ENCODE measurements around the gene ACAD10.
"Not testable (repeated sequence)": the region's sequence is repeated elsewhere in the genome, so short reads cannot be mapped to it uniquely, and the experiment has no call there.

ACAD10 gene

GRCh38 chr12:111685811-111686573 lies at the start of gene ACAD10, which contains the start of gene BRAP:
Gene ACAD10 (plus strand): TSS chr12:111686053. CDS start chr12:111692710, 6,657 bp downstream.
Gene BRAP (minus strand): TSS chr12:111685956. CDS start chr12:111685792, 164 bp downstream.
- H3K4me3 ChIP-seq (ENCODE audit: low read depth, low read length) = peak within 1 kb of the TSS; percentile 95

GRCh38 chr12:111636209-111636945 lies 49.5 kb upstream of the ACAD10 start:
- H3K4me3 ChIP-seq (ENCODE audit: low read depth, low read length) = no peak overlapping the region

- H3K4me3 ChIP-seq (ENCODE audit: low read depth, low read length) = no peak overlapping the region
These were observed 47.3 kb upstream of the ACAD10 start for GRCh38 chr12:111638556-111638955.

- H3K4me3 ChIP-seq (ENCODE audit: low read depth, low read length) = no peak overlapping the region
These were observed 45.3 kb upstream of the ACAD10 start for GRCh38 chr12:111640506-111640905.

- H3K4me3 ChIP-seq (ENCODE audit: low read depth, low read length) = no peak overlapping the region
These were observed 43.0 kb upstream of the ACAD10 start for GRCh38 chr12:111642681-111643426.

GRCh38 chr12:111643427-111643826 lies 42.4 kb upstream of the ACAD10 start:
- no peak overlapping the region for H3K4me3 ChIP-seq (ENCODE audit: low read depth, low read length)

- no peak overlapping the region for H3K4me3 ChIP-seq (ENCODE audit: low read depth, low read length)
These were observed 40.4 kb upstream of the ACAD10 start for GRCh38 chr12:111645433-111645832.

GRCh38 chr12:111650912-111651311 lies 34.9 kb upstream of the ACAD10 start:
- no peak overlapping the region for H3K4me3 ChIP-seq (ENCODE audit: low read depth, low read length)

- H3K4me3 ChIP-seq (ENCODE audit: low read depth, low read length) = not testable (repeated sequence)
These were observed 33.3 kb upstream of the ACAD10 start for GRCh38 chr12:111652530-111652929.

- H3K4me3 ChIP-seq (ENCODE audit: low read depth, low read length) = no peak overlapping the region
These were observed 32.3 kb upstream of the ACAD10 start for GRCh38 chr12:111653596-111653995.

- H3K4me3 ChIP-seq (ENCODE audit: low read depth, low read length) = no peak overlapping the region
These were observed 30.5 kb upstream of the ACAD10 start for GRCh38 chr12:111655356-111655755.

- H3K4me3 ChIP-seq (ENCODE audit: low read depth, low read length) = no peak overlapping the region
These were observed 29.8 kb upstream of the ACAD10 start for GRCh38 chr12:111656016-111656415.

GRCh38 chr12:111664499-111664898 lies 21.4 kb upstream of the ACAD10 start:
- H3K4me3 ChIP-seq (ENCODE audit: low read depth, low read length) = no peak overlapping the region

- no peak overlapping the region for H3K4me3 ChIP-seq (ENCODE audit: low read depth, low read length)
These were observed 20.6 kb upstream of the ACAD10 start for GRCh38 chr12:111664961-111665865.

- no peak overlapping the region for H3K4me3 ChIP-seq (ENCODE audit: low read depth, low read length)
These were observed 13.0 kb upstream of the ACAD10 start for GRCh38 chr12:111672822-111673381.

GRCh38 chr12:111673503-111673902 lies 12.3 kb upstream of the ACAD10 start:
- no peak overlapping the region for H3K4me3 ChIP-seq (ENCODE audit: low read depth, low read length)

GRCh38 chr12:111677186-111677585 lies 8.7 kb upstream of the ACAD10 start:
- H3K4me3 ChIP-seq (ENCODE audit: low read depth, low read length) = no peak overlapping the region

GRCh38 chr12:111684485-111685198 lies 1.2 kb upstream of the ACAD10 start:
- peak overlapping the region; percentile 95 for H3K4me3 ChIP-seq (ENCODE audit: low read depth, low read length)

- H3K4me3 ChIP-seq (ENCODE audit: low read depth, low read length) = peak overlapping the region; percentile 95
These were observed 487 bp upstream of the ACAD10 start for GRCh38 chr12:111685322-111685810.

Measured in iPS-11a (cell line).